Stimulated activated CD8-positive, alpha-beta memory T cell treated with anti-CD3 and anti-CD28 coated beads, Interleukin-4, amount 100 ng/mL, for 48 hours (primary cell): ENCODE data around the gene PCDHGA2.
"Not testable (repeated sequence)": the region's sequence is repeated elsewhere in the genome, so short reads cannot be mapped to it uniquely, and the experiment has no call there.

Experiments
- DNase-seq: peaks from one replicate; pipeline ENCODE4 v3.0.0-alpha.2; 2020

PCDHGA2 gene

DNA sequence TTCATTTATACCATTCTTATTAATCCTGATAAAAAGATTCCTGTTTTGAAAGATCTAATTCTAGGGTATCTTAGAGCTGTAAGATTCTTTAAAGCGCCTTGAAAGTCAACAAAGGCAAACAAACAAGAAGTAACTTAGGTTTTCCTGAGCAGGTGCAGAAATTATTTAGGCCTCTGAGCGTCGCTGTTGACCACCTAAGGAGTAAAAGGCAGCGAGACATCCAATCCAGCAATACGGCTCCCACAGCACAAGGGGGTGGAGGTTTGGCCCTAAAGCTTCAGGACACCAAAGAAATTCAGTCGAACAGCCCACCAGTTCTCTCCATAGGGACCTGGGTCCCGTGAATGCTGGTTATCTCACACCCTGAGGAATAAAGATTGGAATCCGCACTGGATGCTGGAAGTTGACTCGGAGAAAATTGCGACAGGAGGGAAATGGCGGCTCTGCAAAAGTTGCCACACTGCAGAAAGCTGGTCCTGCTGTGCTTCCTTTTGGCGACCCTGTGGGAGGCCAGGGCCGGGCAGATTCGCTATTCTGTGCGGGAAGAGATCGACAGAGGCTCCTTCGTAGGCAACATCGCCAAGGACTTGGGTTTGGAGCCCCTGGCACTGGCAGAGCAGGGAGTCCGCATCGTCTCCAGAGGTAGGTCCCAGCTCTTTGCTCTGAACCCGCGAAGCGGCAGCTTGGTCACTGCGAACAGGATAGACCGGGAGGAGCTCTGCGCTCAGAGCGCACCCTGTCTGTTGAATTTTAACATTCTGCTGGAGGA, at the start of gene PCDHGA2:
Gene PCDHGA2 (plus strand): TSS at position 223 of the 769 bp plus-strand sequence.
- DNase-seq = no peak

DNA sequence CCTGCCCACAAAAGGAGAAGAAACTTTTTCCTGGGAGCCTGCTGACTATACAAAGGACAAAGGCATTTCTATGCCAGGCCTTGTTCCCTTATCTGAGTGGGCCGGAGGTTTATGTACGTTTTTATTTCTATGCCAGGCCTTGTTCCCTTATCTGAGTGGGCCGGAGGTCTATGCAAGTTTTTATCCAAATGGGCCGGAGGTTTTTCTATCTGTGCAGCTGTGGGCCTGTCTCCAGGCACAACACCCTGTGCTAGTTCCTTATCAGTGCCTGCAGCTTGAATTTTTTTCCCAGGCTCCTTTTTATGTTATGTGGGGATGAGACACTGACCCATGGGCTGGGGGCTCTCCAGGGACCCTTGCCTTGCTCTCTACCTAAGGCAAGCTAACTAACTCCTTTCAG, 40.2 kb upstream of the PCDHGA2 start:
- DNase-seq = no peak

DNA sequence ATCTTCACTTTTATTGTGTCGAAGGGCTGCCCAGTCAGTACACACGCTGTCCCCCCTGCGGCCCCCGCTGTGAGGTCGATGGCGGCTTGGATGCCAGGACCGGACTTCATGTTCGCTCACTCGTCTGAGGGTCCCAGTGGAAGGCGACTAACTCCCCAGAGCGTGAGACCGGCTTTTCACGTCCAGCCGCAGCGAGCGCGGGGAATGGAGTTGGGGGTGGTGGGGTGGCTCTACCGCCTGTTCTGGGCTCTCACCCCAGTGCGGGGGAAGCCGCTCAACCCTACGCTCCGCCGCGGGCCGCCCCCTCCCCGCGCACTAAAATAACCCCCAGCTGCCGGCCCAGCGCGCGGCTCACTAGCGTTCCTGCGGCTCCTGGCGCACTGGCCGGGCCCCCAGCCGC, 34.8 kb upstream of the PCDHGA2 start, which contains the start of gene SLC25A2:
Gene SLC25A2 (minus strand): TSS at position 294 of the 400 bp plus-strand sequence. CDS start 184 bp downstream, at position 110.
- no peak for DNase-seq

DNA sequence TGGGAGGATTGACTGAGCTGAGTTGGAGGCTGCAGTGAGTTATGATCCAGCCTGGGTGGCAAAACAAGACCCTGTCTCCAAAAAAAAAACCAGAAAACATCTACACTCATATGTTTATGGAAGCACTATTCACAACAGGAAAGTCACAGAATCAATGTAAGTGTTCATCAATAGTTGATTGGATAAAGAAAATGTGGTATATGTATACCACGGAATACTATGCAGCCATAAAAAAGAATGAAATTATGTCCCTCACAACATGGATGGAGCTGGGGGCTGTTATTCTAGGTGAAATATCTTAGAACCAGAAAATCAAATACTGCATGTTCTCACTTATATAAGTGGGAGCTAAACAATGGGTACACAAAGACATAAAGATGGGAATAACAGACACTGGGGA, 31.9 kb upstream of the PCDHGA2 start:
- DNase-seq = no peak

DNA sequence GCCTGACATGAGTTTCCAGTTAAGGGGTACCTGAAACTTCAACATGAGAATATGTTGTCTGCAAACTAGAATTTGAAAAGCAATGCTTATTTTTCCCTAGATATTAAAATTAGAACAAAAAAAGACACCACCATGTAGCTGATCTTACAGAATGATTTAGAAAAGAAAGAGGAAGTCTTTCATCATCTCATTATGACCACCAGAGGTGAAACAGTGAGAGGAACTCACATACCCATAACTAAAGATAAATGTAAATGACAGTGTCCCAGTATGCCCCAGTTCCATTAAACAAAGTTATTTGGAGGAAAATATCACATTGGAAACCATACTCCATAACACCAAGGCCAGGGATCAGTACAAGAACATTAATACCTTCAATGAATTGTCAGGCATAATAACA, 24.8 kb upstream of the PCDHGA2 start:
- DNase-seq = no peak

DNA sequence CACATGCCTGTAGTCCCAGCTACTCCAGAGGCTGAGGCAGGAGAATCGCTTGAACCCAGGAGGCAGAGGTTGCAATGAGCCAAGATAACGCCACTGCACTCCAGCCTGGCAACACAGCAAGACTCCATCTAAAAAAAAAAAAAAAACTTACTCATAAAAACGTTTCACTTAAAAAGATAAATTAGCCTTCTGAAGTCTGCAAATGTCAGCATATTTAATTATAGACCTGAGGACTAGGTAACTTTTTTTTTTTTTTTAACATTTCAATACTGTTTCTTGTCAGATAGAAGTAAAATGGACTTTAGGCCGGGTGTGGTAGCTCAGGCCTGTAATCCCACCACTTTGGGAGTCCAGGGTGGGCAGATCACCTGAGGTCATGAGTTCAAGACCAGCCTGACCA, 21.6 kb upstream of the PCDHGA2 start:
- not testable (repeated sequence) for DNase-seq

DNA sequence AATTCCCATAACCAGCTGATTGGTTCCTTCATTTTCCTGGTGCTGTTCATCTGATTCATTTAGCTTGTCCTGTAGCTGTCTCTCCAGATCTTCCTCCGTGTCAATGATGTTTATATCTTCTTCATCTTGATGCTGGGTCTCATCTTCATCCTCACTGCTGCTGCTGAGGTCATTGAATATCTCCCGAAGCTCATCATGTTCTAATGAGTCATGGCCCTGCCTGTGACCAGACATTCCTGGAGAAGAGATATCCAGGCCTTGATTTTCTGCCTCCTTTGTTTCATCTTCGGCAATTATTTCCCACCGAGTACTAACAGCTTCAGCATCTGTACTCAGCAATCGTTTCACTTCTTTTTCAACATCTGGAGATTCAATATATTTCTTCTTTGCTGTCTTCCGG, 19.4 kb upstream of the PCDHGA2 start:
- DNase-seq = no peak

DNA sequence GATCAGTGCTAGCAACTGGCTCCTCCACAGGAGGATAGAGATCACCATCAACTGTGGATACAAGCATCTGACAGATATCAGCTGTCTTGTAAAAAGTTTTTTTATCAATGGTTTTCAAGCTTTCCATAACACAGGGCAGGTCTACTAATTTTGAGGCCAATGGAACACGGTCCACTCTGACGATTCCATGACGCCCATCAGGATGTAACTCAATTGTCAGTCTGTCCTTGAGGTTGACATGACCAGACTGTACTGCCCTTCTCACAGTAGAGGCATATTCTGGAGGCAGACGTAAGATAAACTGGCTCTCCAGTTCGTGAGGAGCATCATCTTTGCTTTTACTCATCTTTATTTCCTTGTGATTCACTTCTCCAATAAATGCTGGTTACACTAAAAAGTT, 18.9 kb upstream of the PCDHGA2 start:
- DNase-seq = no peak

DNA sequence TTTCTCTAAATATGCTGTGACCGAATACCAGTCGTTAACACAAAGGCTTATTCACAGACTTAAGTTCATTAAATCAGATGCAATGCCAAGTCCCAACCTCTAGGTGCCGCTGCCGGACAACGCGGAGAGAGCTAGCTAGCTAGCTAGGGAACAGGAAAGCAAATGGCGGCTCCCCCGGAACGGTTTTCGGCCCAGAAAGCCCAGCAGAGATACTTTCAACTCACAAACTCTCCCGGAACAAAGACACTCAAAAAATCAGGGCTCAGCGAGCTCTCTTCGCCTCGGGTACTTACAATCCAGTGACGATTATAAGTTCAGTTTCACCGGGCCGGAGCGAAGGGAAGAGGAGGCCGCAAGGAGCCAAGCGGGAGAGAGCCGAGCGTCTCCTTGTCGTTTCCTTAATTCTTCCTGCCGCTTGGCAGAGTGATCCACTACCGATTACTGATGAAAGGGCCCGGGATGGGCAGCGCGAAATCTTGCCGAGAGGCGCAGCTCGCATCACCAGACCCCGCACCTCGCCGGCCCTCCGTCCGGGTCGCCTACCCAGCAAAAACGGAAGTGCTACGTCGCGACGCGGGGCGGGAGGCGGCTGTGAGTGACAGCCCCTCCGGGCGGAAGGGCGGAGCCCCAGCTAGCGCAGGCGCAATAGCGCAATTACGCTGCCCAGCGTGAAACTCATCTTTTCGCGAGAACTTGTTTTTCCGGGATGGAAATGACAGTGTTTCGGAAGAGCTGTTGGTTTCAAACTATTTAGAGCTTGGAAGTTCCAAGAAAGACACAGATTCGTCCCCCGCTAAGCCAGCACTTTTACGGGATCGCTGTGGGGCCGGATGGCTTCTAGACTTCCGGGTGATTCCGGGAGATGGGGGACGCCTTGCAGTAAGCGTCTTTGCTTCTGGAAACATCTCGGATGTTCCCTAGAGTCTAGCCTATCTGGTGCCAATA, 18.1 kb upstream of the PCDHGA2 start, which contains the start of gene TAF7:
Gene TAF7 (minus strand): TSS at position 560 of the 945 bp plus-strand sequence. CDS start 740 bp downstream, outside the sequence.
- DNase-seq = peak; percentile 93

DNA sequence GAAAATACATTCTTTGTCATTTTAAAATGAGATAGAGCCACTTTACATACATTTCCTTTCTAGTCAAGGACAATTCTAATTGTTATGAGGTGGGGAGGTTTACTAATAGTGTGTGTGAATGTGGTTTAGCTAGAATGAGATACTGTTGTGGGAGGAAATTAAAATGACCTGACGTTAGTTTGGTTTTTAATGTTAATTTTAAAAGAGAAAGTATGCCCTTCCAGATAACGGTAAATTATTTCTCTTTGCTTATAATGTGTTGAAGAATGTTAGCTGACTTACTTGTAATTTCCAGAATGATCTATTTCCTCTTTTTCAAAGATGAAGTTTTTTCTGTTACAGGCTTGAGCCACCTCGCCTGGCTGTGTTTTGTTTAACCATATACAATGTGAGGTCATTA, 16.3 kb upstream of the PCDHGA2 start:
- no peak for DNase-seq

DNA sequence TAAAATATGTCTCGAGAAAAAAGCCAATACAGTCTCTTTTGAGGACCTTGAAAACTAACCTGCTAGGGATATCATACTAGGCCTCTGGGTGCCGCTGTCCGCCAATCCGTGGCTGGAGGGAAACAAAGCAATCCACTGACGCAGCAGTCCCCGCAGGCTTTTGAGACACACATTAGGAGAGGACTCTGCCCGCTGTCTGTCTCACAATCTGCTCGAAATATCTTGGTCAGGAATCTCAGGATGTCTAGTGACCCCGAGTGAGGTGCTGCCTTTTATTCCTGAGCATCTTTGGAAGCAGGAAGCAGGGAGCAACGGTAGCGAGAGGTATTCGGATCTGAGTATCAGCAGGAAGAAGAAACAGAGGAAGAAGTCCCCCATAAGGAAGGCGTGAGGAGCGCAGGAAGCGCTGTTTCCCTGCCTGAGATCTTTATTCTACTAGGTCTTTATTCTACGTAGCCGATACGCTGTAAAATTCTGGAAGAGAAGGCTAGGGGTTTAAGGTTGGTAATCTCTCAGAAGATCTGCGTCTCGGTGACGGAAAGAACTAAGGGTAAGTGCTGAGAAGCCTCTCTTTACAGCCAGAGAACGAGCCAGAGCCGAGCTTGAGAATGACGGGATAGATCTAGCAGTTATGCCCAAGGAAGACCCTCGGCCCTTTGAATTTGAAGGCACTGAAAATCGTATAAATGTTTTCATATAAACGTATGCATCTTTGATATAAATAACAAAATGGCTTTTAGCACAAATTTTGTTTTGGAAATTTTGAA, 12.3 kb upstream of the PCDHGA2 start:
- DNase-seq = peak; percentile 74

DNA sequence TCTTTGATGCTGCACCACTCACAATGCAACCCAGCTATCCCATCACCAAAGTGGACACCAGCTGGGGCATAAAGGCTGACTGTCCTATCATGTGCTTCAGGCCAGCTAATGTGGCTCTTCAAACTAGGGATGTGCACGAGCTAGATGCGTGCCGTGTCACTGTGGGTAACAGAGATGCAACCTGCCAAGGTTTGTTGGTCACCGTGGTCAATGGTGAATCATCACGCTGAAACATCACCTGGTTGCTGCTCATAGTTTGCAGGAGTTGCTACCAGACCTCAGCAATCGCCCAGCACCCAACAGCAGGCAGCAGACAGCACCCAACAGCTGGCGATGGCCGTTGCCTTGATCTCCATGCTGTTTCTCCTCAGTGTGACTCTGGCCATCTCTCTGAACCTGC, 10.3 kb upstream of the PCDHGA2 start:
- no peak for DNase-seq

DNA sequence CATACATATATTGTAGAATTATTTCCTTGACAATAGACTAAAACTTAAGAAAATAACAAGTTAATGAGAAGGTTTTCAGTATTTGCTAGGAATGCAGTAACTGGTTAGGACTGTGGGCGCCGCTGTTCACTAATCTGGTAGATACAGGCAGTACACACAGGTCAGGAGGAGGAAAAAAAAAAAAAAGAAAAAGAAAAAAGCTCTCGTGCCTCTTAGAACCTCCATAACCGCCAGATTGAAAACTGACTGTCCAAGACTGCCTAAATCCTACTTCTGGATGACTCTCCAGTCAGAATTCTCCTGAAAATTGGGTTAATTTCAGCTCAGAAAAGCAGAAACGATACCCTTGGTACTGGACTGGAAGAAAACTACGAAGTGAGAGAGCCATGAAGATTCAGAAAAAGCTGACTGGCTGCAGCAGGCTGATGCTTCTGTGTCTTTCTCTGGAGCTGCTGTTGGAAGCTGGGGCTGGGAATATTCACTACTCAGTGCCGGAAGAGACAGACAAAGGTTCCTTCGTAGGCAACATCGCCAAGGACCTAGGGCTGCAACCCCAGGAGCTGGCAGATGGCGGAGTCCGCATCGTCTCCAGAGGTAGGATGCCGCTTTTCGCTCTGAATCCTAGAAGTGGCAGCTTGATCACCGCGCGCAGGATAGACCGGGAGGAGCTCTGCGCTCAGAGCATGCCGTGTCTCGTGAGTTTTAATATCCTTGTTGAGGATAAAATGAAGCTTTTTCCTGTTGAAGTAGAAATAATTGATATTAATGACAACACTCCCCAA, 8.1 kb upstream of the PCDHGA2 start, which contains the start of gene PCDHGA1:
Gene PCDHGA1 (plus strand): TSS at position 216 of the 782 bp plus-strand sequence.
- no peak for DNase-seq

DNA sequence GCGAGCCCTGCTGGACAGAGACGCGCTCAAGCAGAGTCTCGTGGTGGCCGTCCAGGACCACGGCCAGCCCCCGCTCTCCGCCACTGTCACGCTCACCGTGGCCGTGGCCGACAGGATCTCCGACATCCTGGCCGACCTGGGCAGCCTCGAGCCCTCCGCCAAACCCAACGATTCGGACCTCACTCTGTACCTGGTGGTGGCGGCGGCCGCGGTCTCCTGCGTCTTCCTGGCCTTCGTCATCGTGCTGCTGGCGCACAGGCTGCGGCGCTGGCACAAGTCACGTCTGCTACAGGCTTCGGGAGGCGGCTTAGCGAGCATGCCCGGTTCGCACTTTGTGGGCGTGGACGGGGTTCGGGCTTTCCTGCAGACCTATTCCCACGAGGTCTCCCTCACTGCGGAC, 6.0 kb upstream of the PCDHGA2 start:
- DNase-seq = not testable (repeated sequence)

DNA sequence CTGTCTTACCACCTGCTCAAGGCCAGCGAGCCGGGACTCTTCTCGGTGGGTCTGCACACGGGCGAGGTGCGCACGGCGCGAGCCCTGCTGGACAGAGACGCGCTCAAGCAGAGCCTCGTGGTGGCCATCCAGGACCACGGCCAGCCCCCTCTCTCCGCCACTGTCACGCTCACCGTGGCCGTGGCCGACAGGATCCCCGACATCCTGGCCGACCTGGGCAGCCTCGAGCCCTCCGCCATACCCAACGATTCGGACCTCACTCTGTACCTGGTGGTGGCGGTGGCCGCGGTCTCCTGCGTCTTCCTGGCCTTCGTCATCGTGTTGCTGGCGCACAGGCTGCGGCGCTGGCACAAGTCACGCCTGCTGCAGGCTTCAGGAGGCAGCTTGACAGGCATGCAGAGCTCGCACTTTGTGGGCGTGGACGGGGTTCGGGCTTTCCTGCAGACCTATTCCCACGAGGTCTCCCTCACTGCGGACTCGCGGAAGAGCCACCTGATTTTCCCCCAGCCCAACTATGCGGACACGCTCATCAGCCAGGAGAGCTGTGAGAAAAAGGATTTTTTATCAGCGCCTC, 2.3 kb downstream of the PCDHGA2 start:
- DNase-seq = not testable (repeated sequence)

DNA sequence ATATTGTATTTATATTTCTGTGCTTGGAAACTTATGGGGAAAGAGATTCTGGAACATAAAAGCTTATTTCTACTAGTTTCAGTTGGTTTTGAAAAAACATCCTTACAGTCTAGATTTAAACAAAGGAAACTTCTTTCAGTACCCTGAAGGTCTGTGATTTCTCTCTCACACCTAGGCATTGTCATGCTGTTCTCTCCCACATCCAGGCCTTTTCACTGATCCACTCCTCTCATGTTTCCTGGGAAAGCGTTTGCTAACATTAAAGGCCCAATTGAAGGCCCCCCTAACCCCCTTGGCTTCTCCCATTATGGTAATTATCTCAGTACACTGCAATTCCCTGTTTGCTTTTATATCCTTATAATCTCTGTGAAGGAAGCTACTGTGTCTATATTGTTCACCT, 4.2 kb downstream of the PCDHGA2 start:
- DNase-seq = no peak

DNA sequence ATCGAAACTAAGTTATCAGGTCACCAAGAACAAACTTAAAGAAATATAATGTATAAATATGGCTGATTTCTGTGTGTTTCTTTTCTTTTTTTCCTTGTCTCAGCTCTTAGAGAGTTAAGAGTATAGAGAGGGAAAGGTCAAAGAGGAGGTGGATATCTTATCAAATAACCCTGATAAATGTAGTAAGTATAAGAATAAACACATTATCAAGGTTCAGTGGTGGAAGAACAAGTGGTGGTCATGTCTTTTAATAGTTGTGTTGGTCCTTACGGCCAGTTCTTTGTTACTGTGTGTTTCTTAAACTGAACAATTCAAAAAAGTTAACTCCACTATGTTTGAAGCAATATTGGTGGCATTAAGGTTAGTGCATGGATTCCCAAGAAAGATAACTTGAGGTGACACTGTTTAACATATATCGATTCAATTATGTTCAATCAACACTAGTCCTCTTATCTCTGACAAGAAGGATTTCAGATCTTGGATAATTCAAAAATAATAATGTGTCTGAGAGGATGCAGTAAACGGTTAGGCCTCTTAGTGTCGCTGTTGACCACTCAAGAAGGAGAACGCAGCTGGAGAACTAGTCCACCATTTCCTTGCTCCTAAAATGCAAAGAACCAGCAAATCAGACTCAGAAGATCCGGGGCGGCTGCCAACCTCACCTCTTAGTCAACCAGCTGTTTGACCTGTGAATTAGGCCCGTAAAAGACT, 4.8 kb downstream of the PCDHGA2 start, which contains the start of gene PCDHGA3:
Gene PCDHGA3 (plus strand): TSS at position 588 of the 711 bp plus-strand sequence. CDS start 205 bp downstream, outside the sequence.
- no peak for DNase-seq

DNA sequence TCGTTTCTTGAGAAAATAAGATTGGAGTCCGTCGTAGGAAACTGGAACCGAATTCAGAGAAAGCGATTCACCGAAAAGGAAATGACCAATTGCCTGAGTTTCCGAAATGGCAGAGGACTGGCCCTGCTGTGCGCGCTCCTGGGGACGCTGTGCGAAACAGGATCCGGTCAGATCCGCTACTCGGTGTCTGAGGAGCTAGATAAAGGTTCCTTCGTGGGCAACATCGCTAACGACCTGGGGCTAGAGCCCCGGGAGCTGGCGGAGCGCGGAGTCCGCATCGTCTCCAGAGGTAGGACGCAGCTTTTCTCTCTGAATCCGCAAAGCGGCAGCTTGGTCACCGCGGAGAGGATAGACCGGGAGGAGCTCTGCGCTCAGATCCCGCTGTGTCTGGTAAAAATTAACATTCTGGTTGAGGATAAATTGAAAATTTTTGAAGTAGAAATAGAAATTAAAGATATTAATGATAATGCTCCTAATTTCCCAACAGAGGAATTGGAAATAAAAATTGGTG, 5.4 kb downstream of the PCDHGA2 start:
- no peak for DNase-seq

DNA sequence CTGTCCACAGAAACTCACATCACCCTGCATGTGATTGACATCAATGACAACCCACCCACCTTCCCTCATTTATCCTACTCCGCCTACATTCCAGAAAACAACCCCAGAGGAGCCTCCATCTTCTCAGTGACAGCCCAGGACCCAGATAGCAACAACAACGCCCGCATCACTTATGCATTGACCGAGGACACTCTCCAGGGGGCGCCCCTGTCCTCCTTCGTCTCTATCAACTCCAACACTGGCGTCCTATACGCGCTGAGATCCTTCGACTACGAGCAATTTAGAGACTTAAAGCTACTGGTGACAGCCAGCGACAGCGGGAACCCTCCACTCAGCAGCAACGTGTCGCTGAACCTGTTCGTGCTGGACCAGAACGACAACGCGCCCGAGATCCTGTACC, 6.8 kb downstream of the PCDHGA2 start:
- DNase-seq = no peak

DNA sequence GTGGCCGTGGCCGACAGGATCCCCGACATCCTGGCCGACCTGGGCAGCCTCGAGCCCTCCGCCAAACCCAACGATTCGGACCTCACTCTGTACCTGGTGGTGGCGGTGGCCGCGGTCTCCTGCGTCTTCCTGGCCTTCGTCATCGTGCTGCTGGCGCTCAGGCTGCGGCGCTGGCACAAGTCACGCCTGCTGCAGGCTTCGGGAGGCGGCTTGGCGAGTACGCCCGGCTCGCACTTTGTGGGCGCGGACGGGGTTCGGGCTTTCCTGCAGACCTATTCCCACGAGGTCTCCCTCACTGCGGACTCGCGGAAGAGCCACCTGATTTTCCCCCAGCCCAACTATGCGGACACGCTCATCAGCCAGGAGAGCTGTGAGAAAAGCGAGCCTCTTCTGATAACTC, 7.5 kb downstream of the PCDHGA2 start:
- DNase-seq = not testable (repeated sequence)
